Peyer's patch (tissue), 4 donors: ENCODE data around the gene LFNG.

Experiments used
- POLR2A ChIP-seq, 2 donors: fragments of 450-650 bp; IDR thresholded peaks; one replicate each; pipeline ENCODE4 v1.5.1; 2017; ENCODE audit warnings: antibody characterized with exemption in 2 of 2, mild to moderate bottlenecking in 2 of 2, moderate library complexity in 2 of 2
- TF ChIP-seq, protein P1 (sequence below), 6 experiments: fragments of 450-650 bp in 4 of 6; fragments of 200-600 bp in 2 of 6; sonication (generic) in 1 of 6; IDR thresholded peaks; one replicate each; pipeline ENCODE4 v1.5.1; 2017 to 2019; ENCODE audit warnings: antibody characterized with exemption in 6 of 6, mild to moderate bottlenecking in 3 of 6, moderate library complexity in 1 of 6

DNA sequence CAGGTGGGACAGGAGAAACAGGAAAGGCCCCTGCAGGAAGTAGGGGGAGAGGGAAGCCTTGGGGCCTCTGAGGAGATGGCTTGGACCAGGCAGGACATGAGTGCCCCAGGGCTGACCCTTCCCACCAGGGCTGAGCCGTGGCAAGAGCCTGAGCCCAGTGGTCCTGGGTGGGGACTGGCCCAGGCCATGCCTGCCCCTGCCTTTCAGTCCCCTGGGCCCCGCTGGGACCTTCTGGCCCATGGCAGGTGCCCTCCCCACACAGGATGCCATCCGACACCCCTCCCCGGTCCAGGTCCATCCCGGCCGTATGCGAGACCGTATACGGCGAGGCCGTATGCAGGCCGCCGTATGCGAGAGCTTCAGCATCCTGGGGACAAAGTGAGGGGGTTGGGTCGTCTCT lies 45.4 kb upstream of the LFNG start:
- TF ChIP-seq, protein P1, sequence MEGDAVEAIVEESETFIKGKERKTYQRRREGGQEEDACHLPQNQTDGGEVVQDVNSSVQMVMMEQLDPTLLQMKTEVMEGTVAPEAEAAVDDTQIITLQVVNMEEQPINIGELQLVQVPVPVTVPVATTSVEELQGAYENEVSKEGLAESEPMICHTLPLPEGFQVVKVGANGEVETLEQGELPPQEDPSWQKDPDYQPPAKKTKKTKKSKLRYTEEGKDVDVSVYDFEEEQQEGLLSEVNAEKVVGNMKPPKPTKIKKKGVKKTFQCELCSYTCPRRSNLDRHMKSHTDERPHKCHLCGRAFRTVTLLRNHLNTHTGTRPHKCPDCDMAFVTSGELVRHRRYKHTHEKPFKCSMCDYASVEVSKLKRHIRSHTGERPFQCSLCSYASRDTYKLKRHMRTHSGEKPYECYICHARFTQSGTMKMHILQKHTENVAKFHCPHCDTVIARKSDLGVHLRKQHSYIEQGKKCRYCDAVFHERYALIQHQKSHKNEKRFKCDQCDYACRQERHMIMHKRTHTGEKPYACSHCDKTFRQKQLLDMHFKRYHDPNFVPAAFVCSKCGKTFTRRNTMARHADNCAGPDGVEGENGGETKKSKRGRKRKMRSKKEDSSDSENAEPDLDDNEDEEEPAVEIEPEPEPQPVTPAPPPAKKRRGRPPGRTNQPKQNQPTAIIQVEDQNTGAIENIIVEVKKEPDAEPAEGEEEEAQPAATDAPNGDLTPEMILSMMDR (IDR thresholded peaks at IDR 0.05) = no peak
- no peak for TF ChIP-seq POLR2A (IDR thresholded peaks at IDR 0.05)
